ENCODE data around the gene ANGPTL2. TPM values are rescaled to one million over a fixed set of nuclear protein-coding genes. Genes with fewer than 3 reads are reported as not detected.

ANGPTL2 gene
- total RNA-seq, 4 donors from 2014 or later: 10.2 to 65.3 (median 32.0) TPM

- intact Hi-C loops (cut with DNase I; ENCODE audit: low total_unique reads): no loop called here
Measured at GRCh38 chr9:127050591-127051001, 71.8 kb downstream of the ANGPTL2 start.

GRCh38 chr9:127050152-127050551 lies 72.3 kb downstream of the ANGPTL2 start:
- Histone ChIP-seq H3K27me3 (no peaks in the 10 kb centered on the region), H3K9me3 (no peaks in the 10 kb centered on the region), H3K27ac (no peak overlapping the region), H3K36me3 (no peaks in the 10 kb centered on the region), H3K4me1 (peaks cover 0 to 13% of the 10 kb centered on the region in 2 donors), H3K4me3 (no peak overlapping the region)
- no peak for TF ChIP-seq CTCF (IDR thresholded peaks at IDR 0.05)
- TF ChIP-seq POLR2A (IDR thresholded peaks at IDR 0.05): no peak
- intact Hi-C loops (cut with DNase I; ENCODE audit: low total_unique reads): no loop called here
- no peak for DNase-seq

More at GRCh38 chr9:127050591-127051001, 71.8 kb downstream of the ANGPTL2 start:
- no peak for DNase-seq
- Histone ChIP-seq H3K9me3 (no peaks in the 10 kb centered on the region), H3K4me3 (no peak overlapping the region), H3K27ac (no peak overlapping the region), H3K4me1 (peaks cover 0 to 13% of the 10 kb centered on the region in 2 donors), H3K36me3 (no peaks in the 10 kb centered on the region), H3K27me3 (no peaks in the 10 kb centered on the region)
- TF ChIP-seq CTCF (IDR thresholded peaks at IDR 0.05) (no peak), POLR2A (IDR thresholded peaks at IDR 0.05) (no peak)

GRCh38 chr9:127049581-127049980 lies 72.9 kb downstream of the ANGPTL2 start:
- H3K27me3 ChIP-seq: no peaks in the 10 kb centered on the region
- no peak for DNase-seq
- TF ChIP-seq POLR2A (IDR thresholded peaks at IDR 0.05) (no peak), CTCF (IDR thresholded peaks at IDR 0.05) (no peak)
- H3K4me1 ChIP-seq: peaks cover 0 to 13% of the 10 kb centered on the region in 2 donors
- H3K27ac ChIP-seq: peak overlapping the region in 1 of 2 donors; percentile 65
- intact Hi-C loops (cut with DNase I; ENCODE audit: low total_unique reads): no loop called here
- H3K36me3 ChIP-seq: no peaks in the 10 kb centered on the region
- H3K9me3 ChIP-seq: no peaks in the 10 kb centered on the region
- no peak overlapping the region for H3K4me3 ChIP-seq

- no peak overlapping the region for H3K4me3 ChIP-seq
Measured at GRCh38 chr9:127049044-127049443, 73.4 kb downstream of the ANGPTL2 start.

GRCh38 chr9:127047971-127048370 lies 74.5 kb downstream of the ANGPTL2 start:
- peak overlapping the region in 1 of 2 donors; percentile 65 for H3K27ac ChIP-seq
- no peaks in the 10 kb centered on the region for H3K36me3 ChIP-seq
- no peak for DNase-seq
- intact Hi-C loops (cut with DNase I; ENCODE audit: low total_unique reads): no loop called here
- peaks cover 0 to 4% of the 10 kb centered on the region in 2 donors for H3K4me1 ChIP-seq
- no peaks in the 10 kb centered on the region for H3K27me3 ChIP-seq
- TF ChIP-seq POLR2A (IDR thresholded peaks at IDR 0.05) (no peak), CTCF (IDR thresholded peaks at IDR 0.05) (no peak)
- H3K9me3 ChIP-seq: no peaks in the 10 kb centered on the region
- no peak overlapping the region for H3K4me3 ChIP-seq

More at GRCh38 chr9:127049044-127049443, 73.4 kb downstream of the ANGPTL2 start:
- H3K36me3 ChIP-seq: no peaks in the 10 kb centered on the region
- H3K4me1 ChIP-seq: peaks cover 0 to 13% of the 10 kb centered on the region in 2 donors
- H3K27me3 ChIP-seq: no peaks in the 10 kb centered on the region
- TF ChIP-seq CTCF (IDR thresholded peaks at IDR 0.05) (peak; percentile 14 to 55 (median 31)), POLR2A (IDR thresholded peaks at IDR 0.05) (no peak)
- peak in 1 of 2 donors; percentile 62 for DNase-seq
- H3K9me3 ChIP-seq: no peaks in the 10 kb centered on the region
- peak overlapping the region; percentile 42 to 65 for H3K27ac ChIP-seq
- intact Hi-C loops (cut with DNase I; ENCODE audit: low total_unique reads): no loop called here

Measured in uterus (tissue), 4 donors.